WERI-Rb-1 (cell line): Measurements from ENCODE around the gene SLC5A10.

Experiments used
- DNase-seq: peaks from one replicate; pipeline ENCODE4 v3.0.0-alpha.2; 2020
- H3K27ac ChIP-seq: fragments of 250-450 bp; sonication (Bioruptor Pico); 2 replicates; pipeline ENCODE4 v1.5.1; 2020; ENCODE audit warnings: mild to moderate bottlenecking, moderate library complexity
- H3K27me3 ChIP-seq: fragments of 250-450 bp; sonication (Bioruptor Pico); 2 replicates; pipeline ENCODE4 v1.5.1; 2021; ENCODE audit warnings: mild to moderate bottlenecking, low read depth, moderate library complexity; ENCODE audit not compliant: insufficient read depth, severe bottlenecking
- H3K36me3 ChIP-seq: fragments of 250-450 bp; sonication (Bioruptor Pico); 2 replicates; pipeline ENCODE4 v1.5.1; 2020; ENCODE audit warnings: mild to moderate bottlenecking, moderate library complexity
- H3K4me3 ChIP-seq: 2 replicates; pipeline ENCODE4 v1.5.1; 2011; ENCODE audit warnings: low read depth, mild to moderate bottlenecking, control low read depth, low read length
- H3K9me3 ChIP-seq: fragments of 250-450 bp; sonication (Bioruptor Pico); 2 replicates; pipeline ENCODE4 v1.5.1; 2021; ENCODE audit warnings: mild to moderate bottlenecking, moderate library complexity; ENCODE audit not compliant: severe bottlenecking
- TF ChIP-seq, protein P1 (sequence below): IDR thresholded peaks from 2 replicates; pipeline ENCODE4 v1.5.1; 2011; ENCODE audit warnings: low read depth, mild to moderate bottlenecking, control low read depth, inconsistent platforms, low read length

SLC5A10 gene

DNA sequence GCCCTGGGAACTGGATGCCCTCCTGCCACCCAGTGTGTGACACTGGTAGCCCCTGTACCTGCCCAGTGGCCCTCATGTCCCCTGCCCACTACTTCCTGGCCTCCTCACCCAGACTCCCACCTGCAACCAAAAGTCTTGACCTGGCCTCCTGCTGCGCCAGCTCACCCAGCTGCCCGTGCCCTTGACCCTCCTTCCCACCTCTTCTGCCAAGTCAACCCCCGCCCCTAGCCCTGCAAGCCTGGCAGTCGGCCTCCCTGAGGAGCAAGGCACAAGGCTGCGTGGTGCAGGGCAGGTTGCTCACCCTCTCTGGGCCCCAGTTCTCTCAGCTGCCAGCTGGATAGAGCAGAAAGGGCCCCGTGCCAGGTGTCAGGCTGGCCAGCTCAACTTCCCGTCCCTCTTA is 64.9 kb downstream of the SLC5A10 start:
- H3K36me3 ChIP-seq, result no peaks in the 10 kb centered on the region
- H3K27ac ChIP-seq, result no peak overlapping the region
- TF ChIP-seq, protein P1, sequence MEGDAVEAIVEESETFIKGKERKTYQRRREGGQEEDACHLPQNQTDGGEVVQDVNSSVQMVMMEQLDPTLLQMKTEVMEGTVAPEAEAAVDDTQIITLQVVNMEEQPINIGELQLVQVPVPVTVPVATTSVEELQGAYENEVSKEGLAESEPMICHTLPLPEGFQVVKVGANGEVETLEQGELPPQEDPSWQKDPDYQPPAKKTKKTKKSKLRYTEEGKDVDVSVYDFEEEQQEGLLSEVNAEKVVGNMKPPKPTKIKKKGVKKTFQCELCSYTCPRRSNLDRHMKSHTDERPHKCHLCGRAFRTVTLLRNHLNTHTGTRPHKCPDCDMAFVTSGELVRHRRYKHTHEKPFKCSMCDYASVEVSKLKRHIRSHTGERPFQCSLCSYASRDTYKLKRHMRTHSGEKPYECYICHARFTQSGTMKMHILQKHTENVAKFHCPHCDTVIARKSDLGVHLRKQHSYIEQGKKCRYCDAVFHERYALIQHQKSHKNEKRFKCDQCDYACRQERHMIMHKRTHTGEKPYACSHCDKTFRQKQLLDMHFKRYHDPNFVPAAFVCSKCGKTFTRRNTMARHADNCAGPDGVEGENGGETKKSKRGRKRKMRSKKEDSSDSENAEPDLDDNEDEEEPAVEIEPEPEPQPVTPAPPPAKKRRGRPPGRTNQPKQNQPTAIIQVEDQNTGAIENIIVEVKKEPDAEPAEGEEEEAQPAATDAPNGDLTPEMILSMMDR, result no peak
- H3K4me3 ChIP-seq, result no peak overlapping the region
- DNase-seq, result no peak
- H3K9me3 ChIP-seq, result no peaks in the 10 kb centered on the region
- no peaks in the 10 kb centered on the region for H3K27me3 ChIP-seq

DNA sequence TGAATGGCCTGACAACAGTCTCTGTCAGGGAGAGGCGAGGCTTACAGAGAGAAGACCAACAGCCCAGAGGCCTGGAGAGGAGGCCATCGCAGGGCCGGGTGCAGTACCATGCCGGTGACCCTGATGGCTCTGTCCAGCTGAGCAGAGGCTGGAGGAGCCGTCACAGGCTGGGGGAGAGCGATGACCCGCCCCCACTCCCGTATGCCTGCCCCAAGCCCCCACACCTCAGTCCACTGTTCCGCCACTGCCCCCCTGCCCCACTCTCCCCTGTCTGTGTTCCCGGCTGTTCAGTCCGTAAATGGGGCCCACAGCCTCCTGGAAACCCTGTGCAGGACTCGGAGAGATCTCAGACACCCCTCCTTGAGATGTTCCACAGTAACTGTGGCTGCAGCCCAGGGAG is 65.4 kb downstream of the SLC5A10 start:
- no peak for DNase-seq
- Histone ChIP-seq H3K27me3 (no peaks in the 10 kb centered on the region), H3K36me3 (no peaks in the 10 kb centered on the region), H3K9me3 (no peaks in the 10 kb centered on the region), H3K4me3 (no peak overlapping the region), H3K27ac (no peak overlapping the region)
- TF ChIP-seq, protein P1, result no peak

GRCh38 chr17:19017804-19018599 is 66.0 kb downstream of the SLC5A10 start:
- Histone ChIP-seq H3K4me3 (no peak overlapping the region), H3K27ac (no peak overlapping the region), H3K36me3 (no peaks in the 10 kb centered on the region), H3K9me3 (no peaks in the 10 kb centered on the region), H3K27me3 (no peaks in the 10 kb centered on the region)
- TF ChIP-seq, protein P1, result no peak
- DNase-seq, result no peak

GRCh38 chr17:19018600-19018950 is 66.6 kb downstream of the SLC5A10 start:
- TF ChIP-seq, protein P1, result no peak
- H3K36me3 ChIP-seq, result no peaks in the 10 kb centered on the region

GRCh38 chr17:19019041-19019941 is 67.3 kb downstream of the SLC5A10 start:
- no peak for DNase-seq
- TF ChIP-seq, protein P1, result no peak
- H3K27ac ChIP-seq, result no peak overlapping the region

More at GRCh38 chr17:19018600-19018950, 66.6 kb downstream of the SLC5A10 start:
- H3K9me3 ChIP-seq, result no peaks in the 10 kb centered on the region
- no peak for DNase-seq
- no peaks in the 10 kb centered on the region for H3K27me3 ChIP-seq
- no peak overlapping the region for H3K27ac ChIP-seq
- no peak overlapping the region for H3K4me3 ChIP-seq

More at GRCh38 chr17:19019041-19019941, 67.3 kb downstream of the SLC5A10 start:
- no peaks in the 10 kb centered on the region for H3K27me3 ChIP-seq
- no peak overlapping the region for H3K4me3 ChIP-seq
- H3K36me3 ChIP-seq, result no peaks in the 10 kb centered on the region
- no peaks in the 10 kb centered on the region for H3K9me3 ChIP-seq
